Spleen (tissue), 7 donors: ENCODE data around the gene AQP2.

Experiments used
- CTCF ChIP-seq, 11 experiments: fragments of 200-600 bp in 7 of 11; fragments of 450-650 bp in 4 of 11; sonication (generic) in 4 of 11; IDR thresholded peaks in 8 of 11; conservative IDR thresholded peaks in 3 of 11; 1 replicate in 7 of 11; 2 replicates in 4 of 11; pipeline versions ENCODE4 v1.4.0 to v1.8.0; 2016 to 2021; ENCODE audit warnings: antibody characterized with exemption in 11 of 11, inconsistent platforms in 4 of 11, mild to moderate bottlenecking in 1 of 11
- POLR2A ChIP-seq, 3 donors: fragments of 450-650 bp; IDR thresholded peaks; one replicate each; pipeline ENCODE4 v1.5.1; 2017; ENCODE audit warnings: antibody characterized with exemption in 3 of 3, mild to moderate bottlenecking in 1 of 3
- POLR2AphosphoS5 ChIP-seq, 3 donors: sonication (generic); formaldehyde crosslinking; IDR thresholded peaks; one replicate each; pipeline ENCODE4 v1.5.1; 2017; ENCODE audit warnings: antibody characterized with exemption in 3 of 3
- donor health status: DM: no; HTN: no; CAD: no; lungs with moderate emphysema.
- donor health status: DM: no; HTN: no; CAD: no.
- donor health status: DM: no; HTN: no; CAD: no.

GRCh38 chr12:49969027-49969426 lies 18.5 kb downstream of the AQP2 start:
- TF ChIP-seq POLR2AphosphoS5 (IDR thresholded peaks at IDR 0.05) (no peak), CTCF (IDR thresholded peaks at IDR 0.05 in 8 of 11, conservative IDR thresholded peaks at IDR 0.05 in 3 of 11) (no peak), POLR2A (IDR thresholded peaks at IDR 0.05) (no peak)
